ENCODE measurements around the gene SUSD5. TPM values are rescaled to one million over a fixed set of nuclear protein-coding genes. Genes with fewer than 3 reads are reported as not detected.
A peak's percentile ranks its signal among the peaks of the same experiment; 100 is the strongest.

Gene SUSD5
- total RNA-seq, result 3.5 TPM

GRCh38 chr3:33218446-33219174, at the start of gene SUSD5:
SUSD5 (minus strand) TSS chr3:33218810; CDS start chr3:33218797, 13 bp downstream.
- peak; percentile 64 for DNase-seq

- DNase-seq, result no peak
These were observed 41.5 kb upstream of the SUSD5 start for GRCh38 chr3:33260104-33260503.

GRCh38 chr3:33256249-33256648, 37.6 kb upstream of the SUSD5 start:
- DNase-seq, result no peak

GRCh38 chr3:33250712-33251111, 32.1 kb upstream of the SUSD5 start:
- no peak for DNase-seq

DNA sequence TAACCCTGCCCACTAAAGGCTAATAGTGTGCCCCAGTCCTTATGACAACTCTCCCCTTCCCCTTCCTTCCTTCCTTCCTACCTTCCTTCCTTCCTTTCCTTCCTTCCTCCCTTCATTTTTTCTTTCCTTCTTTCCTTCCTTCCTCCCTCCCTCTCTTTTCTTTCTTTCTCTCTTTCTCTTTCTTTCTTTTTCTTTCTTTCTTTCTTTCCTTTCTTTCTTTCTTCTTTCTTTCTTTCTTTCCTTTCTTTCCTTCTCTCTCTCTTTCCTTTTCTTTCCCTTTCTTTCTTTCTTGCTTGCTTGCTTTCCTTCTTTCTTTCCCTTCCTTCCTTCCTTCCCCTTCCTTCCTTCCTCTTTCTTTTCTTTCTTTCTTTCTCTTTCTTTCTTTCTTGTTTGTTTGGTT, 28.2 kb upstream of the SUSD5 start:
- no peak for DNase-seq

DNA sequence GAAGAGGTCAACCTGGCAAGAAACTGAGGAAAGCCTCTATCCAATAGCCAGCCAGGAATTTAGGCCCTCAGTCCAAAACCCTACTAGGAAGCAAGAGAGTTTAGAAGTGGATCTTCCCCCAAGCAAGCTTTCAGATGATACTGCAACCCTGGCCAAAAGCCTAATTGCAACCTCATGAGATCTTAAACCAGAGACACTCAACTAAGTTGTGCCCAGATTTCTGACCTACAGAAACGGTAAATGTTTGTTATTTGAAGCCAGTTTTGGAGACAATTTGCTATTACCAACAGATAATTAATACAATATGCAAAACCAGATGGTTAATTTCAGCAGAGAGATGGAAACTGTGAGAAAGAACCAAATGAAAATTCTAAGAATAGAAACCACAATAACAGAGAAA, 21.7 kb upstream of the SUSD5 start:
- no peak for DNase-seq

DNA sequence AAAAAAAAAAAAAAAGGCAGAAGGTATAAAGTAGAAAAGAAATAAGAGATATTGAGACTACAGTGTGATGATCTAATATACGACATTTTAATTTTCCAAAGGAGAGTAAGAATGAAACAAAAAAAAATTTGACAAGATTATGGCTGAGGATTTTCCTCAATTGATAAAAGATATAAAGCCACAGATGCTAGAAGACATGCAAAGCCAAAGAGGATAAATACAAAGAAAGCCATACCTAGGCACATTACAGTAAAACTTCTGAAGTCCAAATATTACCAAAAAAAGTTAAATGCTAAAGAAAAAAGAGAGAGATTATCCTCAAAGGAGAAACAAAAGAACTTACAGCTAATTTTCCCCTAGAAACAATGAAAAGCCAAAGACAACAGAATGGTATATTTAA, 20.3 kb upstream of the SUSD5 start:
- DNase-seq, result no peak

- DNase-seq, result no peak
These were observed 18.8 kb upstream of the SUSD5 start for GRCh38 chr3:33237439-33237838.

GRCh38 chr3:33236005-33236404, 17.4 kb upstream of the SUSD5 start:
- DNase-seq, result no peak

DNA sequence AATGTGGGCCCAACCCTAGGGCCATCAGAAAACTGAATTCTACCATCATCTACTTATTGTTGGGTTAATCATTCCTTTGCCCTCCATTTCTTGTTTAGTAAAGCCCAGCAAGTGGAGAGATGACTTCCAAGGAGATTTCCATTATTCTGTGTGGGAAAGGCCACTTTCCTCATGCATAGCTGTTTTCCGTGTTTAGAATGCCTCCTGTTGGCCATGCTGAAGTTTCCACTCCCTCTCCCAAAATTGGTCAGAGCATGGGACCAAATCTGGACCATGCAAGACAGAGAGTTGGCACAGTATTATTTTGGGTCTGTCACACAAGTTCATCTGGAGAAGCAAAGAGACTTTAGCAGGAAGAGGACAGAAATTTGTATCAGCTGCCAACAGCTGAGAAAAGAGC, 15.3 kb upstream of the SUSD5 start:
- DNase-seq, result no peak

GRCh38 chr3:33231756-33232465, 13.3 kb upstream of the SUSD5 start:
- peak; percentile 5 for DNase-seq

DNA sequence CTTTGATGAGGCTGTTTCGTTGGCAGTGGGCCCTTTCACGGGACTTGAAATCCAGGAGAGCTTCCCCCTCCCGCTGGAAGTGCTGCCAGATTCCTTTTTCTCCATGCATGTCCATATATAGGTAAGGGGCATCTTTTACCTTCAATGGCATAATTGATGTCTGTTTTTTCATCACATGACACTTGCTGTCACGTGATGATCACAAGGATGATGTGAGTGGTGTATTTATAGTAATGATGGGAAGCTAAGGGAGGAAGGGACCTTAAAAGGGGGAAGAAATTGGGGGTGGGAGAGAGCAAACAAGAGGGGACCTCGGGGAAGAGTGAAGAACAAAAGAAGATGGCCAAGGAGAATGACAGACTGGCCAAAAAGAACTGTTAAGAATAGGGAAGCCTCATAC, 11.3 kb upstream of the SUSD5 start:
- no peak for DNase-seq

DNA sequence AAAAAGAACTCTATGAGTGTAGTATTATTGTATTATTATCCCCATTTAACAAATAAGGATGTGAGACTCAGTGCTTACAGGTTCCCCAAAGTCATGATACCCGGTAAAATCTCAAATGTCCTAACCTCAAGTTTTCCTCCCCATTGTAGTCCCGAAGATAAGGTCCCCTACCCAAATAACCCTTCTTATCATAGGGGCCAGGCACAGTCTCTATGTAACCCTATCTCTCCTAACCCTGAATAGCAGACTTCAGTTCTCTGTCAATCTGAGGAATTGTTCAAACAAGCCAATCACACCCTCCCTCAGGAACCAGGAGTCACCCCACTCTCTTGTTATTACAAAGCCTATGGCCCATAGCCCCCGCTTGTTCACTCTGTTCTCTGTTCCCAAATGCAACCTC, 10.5 kb upstream of the SUSD5 start:
- no peak for DNase-seq

GRCh38 chr3:33221241-33221640, 2.6 kb upstream of the SUSD5 start:
- no peak for DNase-seq

- no peak for DNase-seq
These were observed 521 bp upstream of the SUSD5 start for GRCh38 chr3:33219175-33219487.

DNA sequence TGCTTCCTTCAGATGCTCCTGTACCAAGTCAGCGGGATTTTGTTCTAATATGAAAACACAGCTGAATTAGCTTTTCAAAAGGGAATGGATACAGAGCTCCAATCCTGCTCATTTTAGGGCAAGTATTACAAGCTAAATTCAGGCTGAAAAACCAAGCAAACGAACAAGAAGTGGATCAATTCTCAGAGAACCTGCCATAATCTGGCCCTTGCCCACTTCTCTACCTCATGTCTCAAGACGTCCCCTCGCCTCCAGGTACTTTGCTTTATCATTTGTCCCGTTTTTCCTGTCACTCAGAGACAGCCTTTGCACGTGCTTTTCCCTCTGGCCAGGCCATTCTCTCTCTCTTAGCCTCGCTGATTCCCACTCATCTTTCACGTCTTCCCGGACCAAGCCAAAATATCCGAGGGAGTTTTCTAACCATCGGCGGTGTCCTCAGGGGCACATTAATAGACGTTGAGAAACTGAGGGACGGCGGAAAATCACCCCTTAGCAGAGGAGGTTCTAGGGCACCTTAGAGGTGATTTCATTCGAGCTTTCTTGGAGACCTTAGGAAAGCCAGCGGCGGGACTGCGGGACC, 654 bp downstream of the SUSD5 start:
- DNase-seq, result peak; percentile 35

GRCh38 chr3:33215739-33216138, 2.9 kb downstream of the SUSD5 start:
- DNase-seq, result no peak

DNA sequence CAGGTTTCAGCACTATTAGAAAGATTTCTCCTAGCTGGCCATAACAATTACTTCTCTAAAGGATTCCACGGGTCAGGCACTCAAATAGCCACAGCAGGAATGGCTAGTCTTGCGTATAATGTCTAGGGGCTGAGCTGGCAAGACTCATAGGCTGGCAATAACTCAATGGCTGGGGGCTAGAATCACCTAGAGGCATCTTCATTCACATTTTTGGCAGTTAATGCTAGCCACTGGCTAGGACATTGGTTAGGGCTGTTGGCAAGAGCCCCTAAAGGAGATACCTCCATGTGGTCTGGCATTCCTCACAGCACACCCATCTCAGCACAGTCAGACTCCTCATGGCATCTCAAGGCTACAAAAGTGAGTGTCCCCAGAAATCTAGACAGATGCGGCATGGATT, 6.2 kb downstream of the SUSD5 start:
- DNase-seq, result no peak

- no peak for DNase-seq
These were observed 7.2 kb downstream of the SUSD5 start for GRCh38 chr3:33211444-33211843.

GRCh38 chr3:33209357-33209756, 9.3 kb downstream of the SUSD5 start:
- no peak for DNase-seq

- peak; percentile 81 for DNase-seq
These were observed 15.7 kb downstream of the SUSD5 start for GRCh38 chr3:33202711-33203457.

DNA sequence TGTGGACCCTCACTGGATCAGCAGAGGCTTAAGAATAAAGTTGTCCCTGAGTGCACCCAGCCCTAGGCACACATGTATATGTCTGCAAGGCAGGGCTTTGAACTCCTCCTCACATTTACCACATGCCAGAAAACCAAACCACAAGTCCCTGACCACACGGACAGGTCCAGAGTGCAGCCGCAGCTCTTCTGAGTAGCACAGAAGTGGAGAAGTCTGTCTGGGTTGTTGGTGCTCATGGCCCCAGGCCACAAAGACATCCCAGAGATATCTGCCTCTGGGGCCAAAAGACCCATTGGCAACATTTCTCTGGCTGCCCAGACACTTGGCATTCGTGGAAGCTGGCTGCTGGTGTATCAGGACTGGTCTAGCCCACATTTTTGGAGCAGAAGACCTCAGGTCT, 17.4 kb downstream of the SUSD5 start:
- DNase-seq, result no peak

- no peak for DNase-seq
These were observed 22.1 kb downstream of the SUSD5 start for GRCh38 chr3:33196538-33196937.
